Measurements from ENCODE around the gene PER2. TPM values are rescaled to one million over a fixed set of nuclear protein-coding genes. Genes with fewer than 3 reads are reported as not detected.

Gene PER2
- total and polyA plus RNA-seq, 10 of the 15 experiments (the other 5 are each of a cell fraction or from before 2014, with no cell fraction given) = 1.5 to 15.1 (median 4.6) TPM

GRCh38 chr2:238265605-238266004 is 22.8 kb downstream of the PER2 start (continued):
- TF ChIP-seq, protein P1, sequence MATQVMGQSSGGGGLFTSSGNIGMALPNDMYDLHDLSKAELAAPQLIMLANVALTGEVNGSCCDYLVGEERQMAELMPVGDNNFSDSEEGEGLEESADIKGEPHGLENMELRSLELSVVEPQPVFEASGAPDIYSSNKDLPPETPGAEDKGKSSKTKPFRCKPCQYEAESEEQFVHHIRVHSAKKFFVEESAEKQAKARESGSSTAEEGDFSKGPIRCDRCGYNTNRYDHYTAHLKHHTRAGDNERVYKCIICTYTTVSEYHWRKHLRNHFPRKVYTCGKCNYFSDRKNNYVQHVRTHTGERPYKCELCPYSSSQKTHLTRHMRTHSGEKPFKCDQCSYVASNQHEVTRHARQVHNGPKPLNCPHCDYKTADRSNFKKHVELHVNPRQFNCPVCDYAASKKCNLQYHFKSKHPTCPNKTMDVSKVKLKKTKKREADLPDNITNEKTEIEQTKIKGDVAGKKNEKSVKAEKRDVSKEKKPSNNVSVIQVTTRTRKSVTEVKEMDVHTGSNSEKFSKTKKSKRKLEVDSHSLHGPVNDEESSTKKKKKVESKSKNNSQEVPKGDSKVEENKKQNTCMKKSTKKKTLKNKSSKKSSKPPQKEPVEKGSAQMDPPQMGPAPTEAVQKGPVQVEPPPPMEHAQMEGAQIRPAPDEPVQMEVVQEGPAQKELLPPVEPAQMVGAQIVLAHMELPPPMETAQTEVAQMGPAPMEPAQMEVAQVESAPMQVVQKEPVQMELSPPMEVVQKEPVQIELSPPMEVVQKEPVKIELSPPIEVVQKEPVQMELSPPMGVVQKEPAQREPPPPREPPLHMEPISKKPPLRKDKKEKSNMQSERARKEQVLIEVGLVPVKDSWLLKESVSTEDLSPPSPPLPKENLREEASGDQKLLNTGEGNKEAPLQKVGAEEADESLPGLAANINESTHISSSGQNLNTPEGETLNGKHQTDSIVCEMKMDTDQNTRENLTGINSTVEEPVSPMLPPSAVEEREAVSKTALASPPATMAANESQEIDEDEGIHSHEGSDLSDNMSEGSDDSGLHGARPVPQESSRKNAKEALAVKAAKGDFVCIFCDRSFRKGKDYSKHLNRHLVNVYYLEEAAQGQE (IDR thresholded peaks at IDR 0.05; ENCODE audit: low read depth, low read length) = no peak
- TF ChIP-seq GATAD2B (conservative IDR thresholded peaks at IDR 0.05; ENCODE audit: low read depth) (no peak), EP300 (IDR thresholded peaks at IDR 0.05; ENCODE audit: borderline replicate concordance in 1 of 2, control insufficient read depth in 1 of 2, low read depth in 2 of 2, low read length in 2 of 2) (no peak), ZNF622 (IDR thresholded peaks at IDR 0.05) (no peak), MXI1 (IDR thresholded peaks at IDR 0.05; ENCODE audit: low read depth, low read length) (no peak), YY1 (IDR thresholded peaks at IDR 0.05; ENCODE audit: low read depth, low read length) (no peak), HDGF (IDR thresholded peaks at IDR 0.05) (no peak)
- TF ChIP-seq, protein P2, sequence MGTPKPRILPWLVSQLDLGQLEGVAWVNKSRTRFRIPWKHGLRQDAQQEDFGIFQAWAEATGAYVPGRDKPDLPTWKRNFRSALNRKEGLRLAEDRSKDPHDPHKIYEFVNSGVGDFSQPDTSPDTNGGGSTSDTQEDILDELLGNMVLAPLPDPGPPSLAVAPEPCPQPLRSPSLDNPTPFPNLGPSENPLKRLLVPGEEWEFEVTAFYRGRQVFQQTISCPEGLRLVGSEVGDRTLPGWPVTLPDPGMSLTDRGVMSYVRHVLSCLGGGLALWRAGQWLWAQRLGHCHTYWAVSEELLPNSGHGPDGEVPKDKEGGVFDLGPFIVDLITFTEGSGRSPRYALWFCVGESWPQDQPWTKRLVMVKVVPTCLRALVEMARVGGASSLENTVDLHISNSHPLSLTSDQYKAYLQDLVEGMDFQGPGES (IDR thresholded peaks at IDR 0.05) = no peak

Data from GM12878 (cell line).